Kidney (tissue), 14 donors: ENCODE data around the gene KCNJ9. TPM values are rescaled to one million over a fixed set of nuclear protein-coding genes. Genes with fewer than 3 reads are reported as not detected.

Source experiments
- DNase-seq, 5 donors: peaks; one replicate each; pipeline ENCODE4 v3.0.0-alpha.2; 2013 to 2020
- FAIRE-seq: peaks from 2 replicates; lab custom pipeline; 2012; peaks lifted over from hg19 to GRCh38; lab: Jason Lieb, UNC
- H3K27ac ChIP-seq, 2 donors: one replicate each; pipeline ENCODE4 v1.7.0; 2013; ENCODE audit warnings: low read depth in 2 of 2, low read length in 2 of 2, inconsistent platforms in 1 of 2
- H3K27me3 ChIP-seq: one replicate; pipeline ENCODE4 v1.7.1; 2013; ENCODE audit warnings: low read length, inconsistent platforms; ENCODE audit not compliant: control insufficient read depth, insufficient read depth
- H3K36me3 ChIP-seq, 3 donors: one replicate each; pipeline versions ENCODE4 v1.7.0 to v1.7.1; 2013; ENCODE audit warnings: low read length in 3 of 3, control low read depth in 1 of 3, inconsistent platforms in 1 of 3; ENCODE audit not compliant: insufficient read depth in 3 of 3, control insufficient read depth in 2 of 3
- H3K4me1 ChIP-seq, 3 donors: one replicate each; pipeline versions ENCODE4 v1.7.0 to v1.7.1; 2013; ENCODE audit warnings: low read length in 3 of 3, inconsistent platforms in 1 of 3, low read depth in 1 of 3; ENCODE audit not compliant: control insufficient read depth in 2 of 3, insufficient read depth in 2 of 3
- H3K4me3 ChIP-seq, 3 donors: one replicate each; pipeline versions ENCODE4 v1.7.0 to v1.8.1; 2013; ENCODE audit warnings: low read length in 3 of 3, control low read depth in 1 of 3, inconsistent platforms in 1 of 3
- H3K9ac ChIP-seq, 3 donors: one replicate each; pipeline versions ENCODE4 v1.7.0 to v1.7.1; 2013; ENCODE audit warnings: low read length in 3 of 3, control low read depth in 1 of 3, inconsistent platforms in 1 of 3
- H3K9me3 ChIP-seq, 3 donors: one replicate each; pipeline versions ENCODE4 v1.7.0 to v1.7.1; 2013; ENCODE audit warnings: low read length in 3 of 3, control low read depth in 1 of 3, inconsistent platforms in 1 of 3; ENCODE audit not compliant: control insufficient read depth in 2 of 3, insufficient read depth in 1 of 3
- CTCF ChIP-seq: IDR thresholded peaks from 3 replicates; pipeline ENCODE4 v1.5.1; 2012; ENCODE audit warnings: mild to moderate bottlenecking, moderate library complexity, borderline replicate concordance; ENCODE audit not compliant: insufficient read depth; ENCODE audit errors: extremely low read depth
- intact Hi-C: fragments of 100-400 bp; cut with DNase I; formaldehyde crosslinking; loops from one replicate; pipeline ENCODE4 v1.11.1; 2022
- polyA plus RNA-seq: library from polyadenylated mRNA; stranded (reverse); fragments of 350-450 nt; fragmentation: Illumina TruSeq; extraction: RNeasy Lipid Tissue Mini Kit (QIAGEN cat#74804); gene quantifications from one replicate; pipeline ENCODE4 v1.2.3, GENCODE V29; 2014; ENCODE audit warnings: low read depth, low replicate concordance; ENCODE audit not compliant: insufficient read depth
- total RNA-seq: library from RNA; stranded (reverse); fragmentation: NEBNext Ultra II Directional; extraction: Animal tissue kit (Norgen Biotek cat#: 25700); gene quantifications from one replicate; pipeline ENCODE4 v1.2.1, GENCODE V29; 2021
- donor health status: control.
- donor health status: control.
- donor health status: control.
- donor health status: control.
- donor health status: control.
- donor health status: DM: yes; HTN: yes; CAD: no.
- donor health status: Normal renal cell carcinoma (clear cell type).

The KCNJ9 gene
- total and polyA plus RNA-seq, 2 donors from 2014 or later = 0.09 TPM; not detected in 1

- Histone ChIP-seq H3K9me3 (no peaks in the 10 kb centered on the region), H3K4me3 (no peak overlapping the region), H3K27me3 (no peaks in the 10 kb centered on the region), H3K27ac (no peak overlapping the region), H3K4me1 (peaks cover 0 to 7% (median 5%) of the 10 kb centered on the region in 3 donors), H3K9ac (no peak overlapping the region), H3K36me3 (no peaks in the 10 kb centered on the region)
- TF ChIP-seq CTCF = no peak
- DNase-seq = no peak
- no peak for FAIRE-seq
- intact Hi-C loops = no loop called here
Observed at GRCh38 chr1:160105155-160105554, 23.8 kb downstream of the KCNJ9 start.

- Histone ChIP-seq H3K4me1 (no peaks in the 10 kb centered on the region), H3K9ac (no peak overlapping the region), H3K27ac (no peak overlapping the region), H3K27me3 (no peaks in the 10 kb centered on the region), H3K36me3 (no peaks in the 10 kb centered on the region), H3K4me3 (no peak overlapping the region), H3K9me3 (no peaks in the 10 kb centered on the region)
- intact Hi-C loops = no loop called here
- no peak for FAIRE-seq
- no peak for DNase-seq
- TF ChIP-seq CTCF = no peak
Observed at GRCh38 chr1:160107512-160107911, 26.2 kb downstream of the KCNJ9 start.

GRCh38 chr1:160108888-160109662, 27.7 kb downstream of the KCNJ9 start:
- intact Hi-C loops = no loop called here
- Histone ChIP-seq H3K9ac (no peak overlapping the region), H3K27ac (no peak overlapping the region), H3K27me3 (no peaks in the 10 kb centered on the region), H3K9me3 (no peaks in the 10 kb centered on the region), H3K36me3 (no peaks in the 10 kb centered on the region), H3K4me3 (no peak overlapping the region), H3K4me1 (no peaks in the 10 kb centered on the region)
- peak in 4 of 5 donors; percentile 42 to 81 (median 64) for DNase-seq
- peak; percentile 46 for TF ChIP-seq CTCF
- no peak for FAIRE-seq
